ENCODE results near the gene TMEM44.

Gene TMEM44

DNA sequence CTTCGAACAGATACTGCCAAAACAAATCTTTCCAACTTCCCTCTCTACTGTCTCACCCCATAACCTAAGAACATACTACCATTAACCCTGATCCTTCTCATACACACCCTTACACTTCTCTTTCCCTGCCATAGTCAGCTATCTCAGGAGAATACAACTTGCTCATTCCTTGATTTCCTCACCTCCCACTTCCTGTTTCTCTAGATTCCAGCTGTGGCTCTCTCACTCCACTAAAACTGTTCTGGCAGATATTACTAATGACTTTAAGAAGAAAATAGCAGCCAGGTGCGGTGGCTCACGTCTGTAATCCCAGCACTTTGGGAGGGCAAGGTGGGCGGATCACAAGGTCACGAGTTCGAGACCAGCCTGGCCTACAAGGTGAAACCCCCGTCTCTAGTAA, 34.1 kb upstream of the TMEM44 start (continued):
- TF ChIP-seq ZNF610 (tag by site-specific recombination; IDR thresholded peaks at IDR 0.05; ENCODE audit: borderline replicate concordance) (no peak), ZNF175 (tag by site-specific recombination; IDR thresholded peaks at IDR 0.05) (no peak), ZNF664 (tag by site-specific recombination; IDR thresholded peaks at IDR 0.05) (no peak), ZNF660 (tag by site-specific recombination; IDR thresholded peaks at IDR 0.05) (no peak), ZNF140 (tag by site-specific recombination; IDR thresholded peaks at IDR 0.05) (no peak), MEIS1 (CRISPR knock-in tag; IDR thresholded peaks at IDR 0.05; ENCODE audit: borderline replicate concordance) (no peak), ZNF133 (tag by site-specific recombination; IDR thresholded peaks at IDR 0.05) (no peak)

GRCh38 chr3:194664857-194665256, 31.6 kb upstream of the TMEM44 start:
- H3K36me3 ChIP-seq (ENCODE audit: control insufficient read depth in 2 of 2, insufficient read depth in 1 of 2, low read length in 2 of 2), result peaks cover 5 to 84% of the 10 kb centered on the region in 2 experiments; a peak in 2 of 3 replicates
- POLR2A ChIA-PET, result no interaction called here

DNA sequence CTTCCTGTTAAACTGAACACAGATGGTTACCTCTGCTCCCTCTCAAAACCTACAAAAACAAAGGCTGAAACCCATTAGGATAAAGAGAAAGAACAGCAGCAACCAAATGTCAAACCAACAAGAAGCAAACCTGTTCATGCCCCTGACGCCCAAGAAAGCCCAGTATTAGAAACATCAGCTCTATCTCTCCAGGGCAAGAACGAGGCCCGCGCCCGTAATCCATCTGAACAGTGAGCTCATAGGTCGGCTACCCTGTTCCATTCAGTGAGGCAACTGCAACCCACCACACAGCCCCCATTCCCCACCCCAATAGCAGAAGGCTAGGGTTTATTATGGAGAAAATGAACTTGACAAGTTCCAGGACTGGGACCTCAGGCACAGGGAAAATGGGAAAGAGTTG, 28.7 kb upstream of the TMEM44 start:
- Histone ChIP-seq H3K27ac (ENCODE audit: extremely low read depth, low read depth, low read length) (no peak overlapping the region), H3K9me3 (ENCODE audit: control insufficient read depth, insufficient read depth, low read depth, low read length) (no peaks in the 10 kb centered on the region), H3K4me3 (ENCODE audit: low read depth, low read length) (no peak overlapping the region), H3K36me3 (ENCODE audit: control insufficient read depth in 2 of 2, insufficient read depth in 1 of 2, low read length in 2 of 2) (peaks cover 13 to 88% of the 10 kb centered on the region in 2 experiments), H3K4me1 (ENCODE audit: control insufficient read depth, insufficient read depth, low read length) (no peaks in the 10 kb centered on the region)
- CTCF ChIA-PET, result interaction anchor here (0.7 kb wide), 1 partner anchor 9 kb away, joined by 3 read pairs; no protein-coding TSS in a partner anchor
- POLR2A ChIA-PET, result no interaction called here
- TF ChIP-seq ZNF488 (tag by site-specific recombination; IDR thresholded peaks at IDR 0.05), result no peak
- TF ChIP-seq ZNF280C (tag by site-specific recombination; IDR thresholded peaks at IDR 0.05), result no peak
- TF ChIP-seq ZNF211 (tag by site-specific recombination; IDR thresholded peaks at IDR 0.05; ENCODE audit: low read depth), result no peak
- no peak for TF ChIP-seq PRDM4 (tag by site-specific recombination; IDR thresholded peaks at IDR 0.05)
- TF ChIP-seq ZNF169 (tag by site-specific recombination; IDR thresholded peaks at IDR 0.05), result no peak

More at GRCh38 chr3:194664857-194665256, 31.6 kb upstream of the TMEM44 start:
- CTCF ChIA-PET, result interaction anchor here (0.7 kb wide), 1 partner anchor 15 kb away, joined by 3 read pairs; no protein-coding TSS in a partner anchor
- H3K4me1 ChIP-seq (ENCODE audit: control insufficient read depth, insufficient read depth, low read length), result no peaks in the 10 kb centered on the region
- no peaks in the 10 kb centered on the region for H3K9me3 ChIP-seq (ENCODE audit: control insufficient read depth, insufficient read depth, low read depth, low read length)
- TF ChIP-seq ZXDB (tag by site-specific recombination; IDR thresholded peaks at IDR 0.05), result no peak
- no peak for TF ChIP-seq ZNF747 (tag by site-specific recombination; IDR thresholded peaks at IDR 0.05)
- TF ChIP-seq HOXD13 (CRISPR knock-in tag; IDR thresholded peaks at IDR 0.05; ENCODE audit: borderline replicate concordance), result no peak
- no peak for TF ChIP-seq ZNF837 (tag by site-specific recombination; IDR thresholded peaks at IDR 0.05)
- TF ChIP-seq PRDM1 (tag by site-specific recombination; IDR thresholded peaks at IDR 0.05), result no peak
- no peak for TF ChIP-seq ZBTB26 (tag by site-specific recombination; optimal IDR thresholded peaks at IDR 0.05)
- no peak for TF ChIP-seq ZNF19 (tag by site-specific recombination; IDR thresholded peaks at IDR 0.05; ENCODE audit: low read depth)
- no peak for TF ChIP-seq MZF1 (tag by site-specific recombination; IDR thresholded peaks at IDR 0.05; ENCODE audit: borderline replicate concordance)
- TF ChIP-seq ZBTB6 (tag by site-specific recombination; IDR thresholded peaks at IDR 0.05), result no peak
- no peak for TF ChIP-seq KLF7 (tag by site-specific recombination; IDR thresholded peaks at IDR 0.05; ENCODE audit: borderline replicate concordance)
- TF ChIP-seq ZSCAN30 (tag by site-specific recombination; IDR thresholded peaks at IDR 0.05), result no peak
- TF ChIP-seq YY1 (tag by site-specific recombination; IDR thresholded peaks at IDR 0.05), result no peak
- TF ChIP-seq, protein P1, sequence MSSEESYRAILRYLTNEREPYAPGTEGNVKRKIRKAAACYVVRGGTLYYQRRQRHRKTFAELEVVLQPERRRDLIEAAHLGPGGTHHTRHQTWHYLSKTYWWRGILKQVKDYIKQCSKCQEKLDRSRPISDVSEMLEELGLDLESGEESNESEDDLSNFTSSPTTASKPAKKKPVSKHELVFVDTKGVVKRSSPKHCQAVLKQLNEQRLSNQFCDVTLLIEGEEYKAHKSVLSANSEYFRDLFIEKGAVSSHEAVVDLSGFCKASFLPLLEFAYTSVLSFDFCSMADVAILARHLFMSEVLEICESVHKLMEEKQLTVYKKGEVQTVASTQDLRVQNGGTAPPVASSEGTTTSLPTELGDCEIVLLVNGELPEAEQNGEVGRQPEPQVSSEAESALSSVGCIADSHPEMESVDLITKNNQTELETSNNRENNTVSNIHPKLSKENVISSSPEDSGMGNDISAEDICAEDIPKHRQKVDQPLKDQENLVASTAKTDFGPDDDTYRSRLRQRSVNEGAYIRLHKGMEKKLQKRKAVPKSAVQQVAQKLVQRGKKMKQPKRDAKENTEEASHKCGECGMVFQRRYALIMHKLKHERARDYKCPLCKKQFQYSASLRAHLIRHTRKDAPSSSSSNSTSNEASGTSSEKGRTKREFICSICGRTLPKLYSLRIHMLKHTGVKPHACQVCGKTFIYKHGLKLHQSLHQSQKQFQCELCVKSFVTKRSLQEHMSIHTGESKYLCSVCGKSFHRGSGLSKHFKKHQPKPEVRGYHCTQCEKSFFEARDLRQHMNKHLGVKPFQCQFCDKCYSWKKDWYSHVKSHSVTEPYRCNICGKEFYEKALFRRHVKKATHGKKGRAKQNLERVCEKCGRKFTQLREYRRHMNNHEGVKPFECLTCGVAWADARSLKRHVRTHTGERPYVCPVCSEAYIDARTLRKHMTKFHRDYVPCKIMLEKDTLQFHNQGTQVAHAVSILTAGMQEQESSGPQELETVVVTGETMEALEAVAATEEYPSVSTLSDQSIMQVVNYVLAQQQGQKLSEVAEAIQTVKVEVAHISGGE (tag by site-specific recombination; conservative IDR thresholded peaks at IDR 0.05; ENCODE audit: low read depth), result no peak
- H3K27ac ChIP-seq (ENCODE audit: extremely low read depth, low read depth, low read length), result no peak overlapping the region
- no peak overlapping the region for H3K4me3 ChIP-seq (ENCODE audit: low read depth, low read length)

All from HEK293 (cell line).